ENCODE measurements around the gene TTC17. TPM values are rescaled to one million over a fixed set of nuclear protein-coding genes. Genes with fewer than 3 reads are reported as not detected.

The TTC17 gene
- total and polyA plus RNA-seq, 9 of the 15 experiments (the other 6 are each of a cell fraction or from before 2014, with no cell fraction given) = 19.7 to 99.1 (median 53.3) TPM

- peak overlapping the region; percentile 97 for H3K4me3 ChIP-seq
- ChIA-PET POLR2A (interaction anchor here (0.7 to 1.3 kb wide), 6 partner anchors 12 to 791 kb away, joined by 3 to 5 read pairs (median 3); no protein-coding TSS in a partner anchor), CTCF (ENCODE audit: low intra/inter-chr PET ratio) (no interaction called here)
- no TSS peak for BruUV-seq (replicated peaks)
- in situ Hi-C loops (cut with MboI) (no loop called here), intact Hi-C loops (cut with micrococcal nuclease) (no loop called here)
- H3K79me2 ChIP-seq (ENCODE audit: control insufficient read depth, insufficient read depth, low read length) = peaks cover 74% of the 10 kb centered on the region
- no peaks in the 10 kb centered on the region for H3K27me3 ChIP-seq (ENCODE audit: control insufficient read depth in 2 of 2, insufficient read depth in 2 of 2, low read length in 2 of 2)
- H3K4me1 ChIP-seq (replicated peaks in 1 of 2; ENCODE audit: control insufficient read depth in 2 of 2, insufficient read depth in 2 of 2, low read length in 2 of 2) = peaks cover 5 to 15% of the 10 kb centered on the region in 2 experiments; a peak in 4 of 5 replicates
- no peaks in the 10 kb centered on the region for H3K9me1 ChIP-seq (ENCODE audit: control insufficient read depth, insufficient read depth, low read length)
- DNase-seq (ENCODE audit: extremely low read depth in 1 of 4, low spot score in 3 of 4) = peak in 1 of 4 experiments; percentile 58
- no peak for ATAC-seq
- no peak for FAIRE-seq
- H3K4me2 ChIP-seq (ENCODE audit: insufficient read depth, low read length) = peak overlapping the region; percentile 97
- H4K20me1 ChIP-seq (replicated peaks; ENCODE audit: control insufficient read depth, insufficient read depth, low read length) = no peaks in the 10 kb centered on the region; the same call in 1 of the 2 replicates
- 9% methylated on average over 1 of the region's 1 CpG for WGBS (ENCODE audit: insufficient coverage, low coverage, missing lambda C conversion rate)
- H3K9me3 ChIP-seq (replicated peaks; ENCODE audit: control insufficient read depth, insufficient read depth, low read depth, low read length) = no peaks in the 10 kb centered on the region
- peak overlapping the region in 1 of 2 experiments; percentile 90; a peak in 2 of 4 replicates for H3K9ac ChIP-seq (ENCODE audit: insufficient read depth in 1 of 2, low read depth in 2 of 2, low read length in 2 of 2)
- peak overlapping the region; percentile 90; the same call in 1 of the 3 replicates for H3K27ac ChIP-seq (ENCODE audit: extremely low read depth, low read depth, low read length)
- H3K36me3 ChIP-seq (ENCODE audit: control insufficient read depth, insufficient read depth, low read length) = peaks cover 36% of the 10 kb centered on the region
- no peak overlapping the region for H2AFZ ChIP-seq (ENCODE audit: low read depth, low read length)
- TF ChIP-seq TBL1XR1 (IDR thresholded peaks at IDR 0.05; ENCODE audit: low read length in 2 of 2) (no peak), NFIC (IDR thresholded peaks at IDR 0.05) (peak; percentile 93), REST (IDR thresholded peaks at IDR 0.05; ENCODE audit: borderline replicate concordance) (no peak), REST (CRISPR knock-in tag; IDR thresholded peaks at IDR 0.05; ENCODE audit: low read depth) (no peak), MBD2 (IDR thresholded peaks at IDR 0.05; ENCODE audit: borderline replicate concordance, low read depth) (no peak), RNF2 (IDR thresholded peaks at IDR 0.05) (no peak), MAZ (CRISPR knock-in tag; conservative IDR thresholded peaks at IDR 0.05 in 1 of 2, IDR thresholded peaks at IDR 0.05 in 1 of 2) (no peak), PRPF4 (IDR thresholded peaks at IDR 0.05; ENCODE audit: insufficient read depth, low read depth, low read length, poor library complexity, severe bottlenecking) (no peak), ETS2 (tag; IDR thresholded peaks at IDR 0.05; ENCODE audit: borderline replicate concordance, poor library complexity, severe bottlenecking) (no peak), ILF3 (IDR thresholded peaks at IDR 0.05; ENCODE audit: borderline replicate concordance) (no peak), NFIX (CRISPR knock-in tag; IDR thresholded peaks at IDR 0.05; ENCODE audit: low read depth) (peak; percentile 32; the same call in 1 of the 2 replicates), MTF1 (CRISPR knock-in tag; IDR thresholded peaks at IDR 0.05; ENCODE audit: borderline replicate concordance) (no peak), ATF1 (CRISPR knock-in tag; IDR thresholded peaks at IDR 0.05) (no peak), ATF1 (tag; IDR thresholded peaks at IDR 0.05) (no peak), HIVEP1 (CRISPR knock-in tag; IDR thresholded peaks at IDR 0.05) (no peak)
Observed at GRCh38 chr11:43360361-43361032, 1.8 kb downstream of the TTC17 start.

All from K562 (cell line).